Spleen (tissue), 11 donors: Measurements from ENCODE around the gene CFAP70. TPM values are rescaled to one million over a fixed set of nuclear protein-coding genes. Genes with fewer than 3 reads are reported as not detected.

Source experiments
- DNase-seq: peaks from one replicate; pipeline ENCODE4 v3.0.0-alpha.2; 2020
- H3K27ac ChIP-seq, 8 donors: fragments of 200-600 bp; sonication (generic) in 7 of 8; 1 replicate in 4 of 8; 2 replicates in 4 of 8; pipeline versions ENCODE4 v1.5.0 to v1.8.0; 2016 to 2021; ENCODE audit warnings: inconsistent platforms in 4 of 8, mild to moderate bottlenecking in 4 of 8, moderate library complexity in 1 of 8
- H3K27me3 ChIP-seq, 7 donors: fragments of 200-600 bp; sonication (generic) in 6 of 7; replicated peaks in 1 of 7; 1 replicate in 4 of 7; 2 replicates in 3 of 7; pipeline versions ENCODE4 v1.5.0 to v1.8.0; 2016 to 2021; ENCODE audit warnings: inconsistent platforms in 3 of 7, mild to moderate bottlenecking in 1 of 7
- H3K36me3 ChIP-seq, 6 donors: fragments of 200-600 bp; sonication (generic) in 5 of 6; 1 replicate in 4 of 6; 2 replicates in 2 of 6; pipeline versions ENCODE4 v1.5.0 to v1.8.0; 2016 to 2021; ENCODE audit warnings: inconsistent platforms in 2 of 6
- H3K4me1 ChIP-seq, 6 donors: fragments of 200-600 bp; sonication (generic) in 5 of 6; 1 replicate in 3 of 6; 2 replicates in 3 of 6; pipeline versions ENCODE4 v1.5.0 to v1.8.0; 2016 to 2021; ENCODE audit warnings: inconsistent platforms in 3 of 6
- H3K4me3 ChIP-seq, 8 donors: fragments of 200-600 bp; sonication (generic) in 7 of 8; 1 replicate in 4 of 8; 2 replicates in 4 of 8; pipeline versions ENCODE4 v1.5.0 to v1.8.0; 2016 to 2021; ENCODE audit warnings: inconsistent platforms in 4 of 8, mild to moderate bottlenecking in 4 of 8, moderate library complexity in 2 of 8
- H3K9me3 ChIP-seq, 8 donors: fragments of 200-600 bp; sonication (generic) in 7 of 8; 1 replicate in 4 of 8; 2 replicates in 4 of 8; pipeline versions ENCODE4 v1.5.0 to v1.8.0; 2016 to 2021; ENCODE audit warnings: inconsistent platforms in 4 of 8
- POLR2A ChIP-seq, 3 donors: fragments of 450-650 bp; IDR thresholded peaks; one replicate each; pipeline ENCODE4 v1.5.1; 2017; ENCODE audit warnings: antibody characterized with exemption in 3 of 3, mild to moderate bottlenecking in 1 of 3
- POLR2AphosphoS5 ChIP-seq, 3 donors: sonication (generic); formaldehyde crosslinking; IDR thresholded peaks; one replicate each; pipeline ENCODE4 v1.5.1; 2017; ENCODE audit warnings: antibody characterized with exemption in 3 of 3
- WGBS, 5 donors: extraction: QIAGEN DNeasy Blood & Tissue Kit in 3 of 5; methylation state at CpG; one replicate each; pipeline versions ENCODE4 v1.1.5 to v1.1.7; 2013 to 2018; 5-methylcytosine and 5-hydroxymethylcytosine counted together
- intact Hi-C: fragments of 100-400 bp; cut with DNase I; formaldehyde crosslinking; loops from one replicate; pipeline ENCODE4 v1.15.0; 2023; ENCODE audit warnings: low total_unique reads
- polyA plus RNA-seq, 3 donors: library from polyadenylated mRNA; stranded (reverse); fragments of 200-250 nt; gene quantifications; one replicate each; pipeline ENCODE4 v1.2.1, GENCODE V29; 2013
- total RNA-seq, 7 donors: library from RNA; depleted of rRNA in 3 of 7; stranded (reverse); fragments of >200 nt in 3 of 7; fragmentation: NEBNext Ultra II Directional in 4 of 7; extraction: Animal tissue kit (Norgen Biotek cat#: 25700) in 4 of 7; gene quantifications; one replicate each; pipeline versions ENCODE4 v1.1.0 to v1.2.1, GENCODE V29; 2016 to 2021
- TF ChIP-seq, protein P1 (sequence below), 11 experiments: fragments of 200-600 bp in 7 of 11; fragments of 450-650 bp in 4 of 11; sonication (generic) in 4 of 11; IDR thresholded peaks in 8 of 11; conservative IDR thresholded peaks in 3 of 11; 1 replicate in 7 of 11; 2 replicates in 4 of 11; pipeline versions ENCODE4 v1.4.0 to v1.8.0; 2016 to 2021; ENCODE audit warnings: antibody characterized with exemption in 11 of 11, inconsistent platforms in 4 of 11, mild to moderate bottlenecking in 1 of 11
- donor health status: healthy with polysubstance abuse.
- donor health status: DM: no; HTN: no; CAD: no; lungs with moderate emphysema.
- donor health status: DM: no; HTN: no; CAD: no.
- donor health status: Bipolar disorder and iron deficiency.
- donor health status: healthy.
- donor health status: DM: no; HTN: no; CAD: no.
- donor health status: DM: yes; HTN: yes; CAD: no.

CFAP70 gene
- total and polyA plus RNA-seq, 10 donors, result 1.3 to 5.7 (median 3.0) TPM

DNA sequence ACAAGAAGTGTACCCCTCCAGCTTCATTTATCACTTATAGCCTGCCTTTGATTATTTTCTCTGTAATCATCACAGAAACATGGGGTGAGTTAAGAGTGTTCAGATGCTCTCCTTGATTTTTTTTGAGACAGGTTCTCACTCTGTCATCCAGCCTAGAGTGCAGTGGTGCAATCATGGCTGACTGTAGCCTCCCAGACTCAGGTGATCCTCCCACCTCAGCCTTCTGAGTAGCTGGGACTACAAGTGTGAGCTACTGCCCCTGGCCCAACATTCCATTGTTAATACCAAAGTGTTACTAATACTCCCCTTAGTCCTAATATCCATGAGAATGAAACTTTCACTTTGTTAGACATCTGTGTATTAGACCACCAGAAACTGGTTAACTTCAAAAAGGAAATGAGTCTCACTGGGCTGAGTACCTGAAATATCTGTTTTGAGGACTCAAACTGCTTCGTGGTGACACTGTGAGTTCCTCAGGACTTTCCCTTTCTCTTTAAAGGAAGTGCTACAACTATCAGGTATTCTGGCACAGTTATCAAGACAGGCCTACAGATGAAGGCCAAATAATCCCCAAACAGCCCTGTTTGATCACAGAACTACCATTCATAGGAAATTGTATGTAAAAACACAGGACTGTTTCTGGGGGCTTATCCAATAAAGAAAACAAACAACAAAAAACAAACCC is 20.5 kb upstream of the CFAP70 start:
- intact Hi-C loops, result no loop called here
- Histone ChIP-seq H3K4me3 (no peak overlapping the region), H3K4me1 (no peaks in the 10 kb centered on the region), H3K36me3 (peaks cover 3 to 100% (median 85%) of the 10 kb centered on the region in 6 donors), H3K9me3 (no peaks in the 10 kb centered on the region), H3K27ac (peak overlapping the region in 1 of 8 donors; percentile 34), H3K27me3 (no peaks in the 10 kb centered on the region)
- no peak for DNase-seq
- WGBS, 5 donors, result 34 to 43% (median 39%) methylated on average over 1 of the region's 1 CpG
- TF ChIP-seq POLR2A (IDR thresholded peaks at IDR 0.05) (no peak), POLR2AphosphoS5 (IDR thresholded peaks at IDR 0.05) (no peak)
- TF ChIP-seq, protein P1, sequence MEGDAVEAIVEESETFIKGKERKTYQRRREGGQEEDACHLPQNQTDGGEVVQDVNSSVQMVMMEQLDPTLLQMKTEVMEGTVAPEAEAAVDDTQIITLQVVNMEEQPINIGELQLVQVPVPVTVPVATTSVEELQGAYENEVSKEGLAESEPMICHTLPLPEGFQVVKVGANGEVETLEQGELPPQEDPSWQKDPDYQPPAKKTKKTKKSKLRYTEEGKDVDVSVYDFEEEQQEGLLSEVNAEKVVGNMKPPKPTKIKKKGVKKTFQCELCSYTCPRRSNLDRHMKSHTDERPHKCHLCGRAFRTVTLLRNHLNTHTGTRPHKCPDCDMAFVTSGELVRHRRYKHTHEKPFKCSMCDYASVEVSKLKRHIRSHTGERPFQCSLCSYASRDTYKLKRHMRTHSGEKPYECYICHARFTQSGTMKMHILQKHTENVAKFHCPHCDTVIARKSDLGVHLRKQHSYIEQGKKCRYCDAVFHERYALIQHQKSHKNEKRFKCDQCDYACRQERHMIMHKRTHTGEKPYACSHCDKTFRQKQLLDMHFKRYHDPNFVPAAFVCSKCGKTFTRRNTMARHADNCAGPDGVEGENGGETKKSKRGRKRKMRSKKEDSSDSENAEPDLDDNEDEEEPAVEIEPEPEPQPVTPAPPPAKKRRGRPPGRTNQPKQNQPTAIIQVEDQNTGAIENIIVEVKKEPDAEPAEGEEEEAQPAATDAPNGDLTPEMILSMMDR (IDR thresholded peaks at IDR 0.05 in 8 of 11, conservative IDR thresholded peaks at IDR 0.05 in 3 of 11), result no peak

DNA sequence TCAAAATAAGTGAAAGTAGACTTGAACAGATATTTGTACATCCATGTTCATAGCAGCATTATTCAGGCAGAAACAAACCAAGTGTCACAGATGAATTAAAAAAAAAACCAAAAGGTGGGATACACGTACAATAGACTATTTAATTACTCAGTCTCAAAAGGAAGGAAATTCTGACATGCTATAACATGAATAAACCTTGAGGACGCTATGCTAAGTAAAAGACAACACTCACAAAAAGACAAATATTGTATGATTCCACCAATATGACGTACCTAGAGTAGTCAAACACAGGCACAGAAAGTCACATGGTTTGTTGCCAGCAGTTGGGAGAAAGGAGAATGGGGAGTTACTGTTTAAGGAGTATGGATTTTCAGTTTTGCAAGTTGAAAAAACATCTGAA is 18.0 kb upstream of the CFAP70 start:
- Histone ChIP-seq H3K4me3 (no peak overlapping the region), H3K9me3 (no peaks in the 10 kb centered on the region), H3K27ac (no peak overlapping the region), H3K27me3 (no peaks in the 10 kb centered on the region), H3K36me3 (peaks cover 3 to 99% (median 75%) of the 10 kb centered on the region in 6 donors), H3K4me1 (no peaks in the 10 kb centered on the region)
- WGBS, 5 donors, result 75 to 88% (median 81%) methylated on average over 3 of the region's 3 CpGs
- no peak for DNase-seq
- intact Hi-C loops, result no loop called here
- no peak for TF ChIP-seq POLR2A (IDR thresholded peaks at IDR 0.05)
- TF ChIP-seq, protein P1 (IDR thresholded peaks at IDR 0.05 in 8 of 11, conservative IDR thresholded peaks at IDR 0.05 in 3 of 11), result no peak
- TF ChIP-seq POLR2AphosphoS5 (IDR thresholded peaks at IDR 0.05), result no peak

DNA sequence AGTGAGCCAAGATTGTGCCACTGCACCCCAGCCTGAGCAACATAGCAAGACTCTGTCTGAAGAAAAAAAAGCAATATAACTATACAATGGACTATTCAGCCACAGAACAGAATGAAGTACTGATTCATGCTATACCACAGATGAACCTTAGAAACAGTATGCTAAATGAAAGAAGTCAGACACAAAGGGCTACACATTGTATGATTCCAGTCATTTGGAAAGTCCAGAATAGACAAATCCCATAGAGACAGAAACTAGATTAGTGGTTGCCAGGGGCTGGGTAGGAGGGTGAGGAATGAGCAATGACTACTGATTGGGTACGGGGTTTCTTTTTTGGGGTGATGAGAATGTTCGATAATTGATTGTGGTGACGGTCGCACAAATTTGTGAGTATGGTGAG is 9.6 kb upstream of the CFAP70 start:
- Histone ChIP-seq H3K4me1 (no peaks in the 10 kb centered on the region), H3K4me3 (no peak overlapping the region), H3K27ac (no peak overlapping the region), H3K9me3 (no peaks in the 10 kb centered on the region), H3K27me3 (no peaks in the 10 kb centered on the region), H3K36me3 (peaks cover 0 to 95% (median 31%) of the 10 kb centered on the region in 6 donors)
- no peak for TF ChIP-seq POLR2AphosphoS5 (IDR thresholded peaks at IDR 0.05)
- TF ChIP-seq POLR2A (IDR thresholded peaks at IDR 0.05), result no peak
- TF ChIP-seq, protein P1 (IDR thresholded peaks at IDR 0.05 in 8 of 11, conservative IDR thresholded peaks at IDR 0.05 in 3 of 11), result no peak
- no peak for DNase-seq
- intact Hi-C loops, result no loop called here
- WGBS, 5 donors, result 90 to 94% (median 92%) methylated on average over 4 of the region's 4 CpGs

DNA sequence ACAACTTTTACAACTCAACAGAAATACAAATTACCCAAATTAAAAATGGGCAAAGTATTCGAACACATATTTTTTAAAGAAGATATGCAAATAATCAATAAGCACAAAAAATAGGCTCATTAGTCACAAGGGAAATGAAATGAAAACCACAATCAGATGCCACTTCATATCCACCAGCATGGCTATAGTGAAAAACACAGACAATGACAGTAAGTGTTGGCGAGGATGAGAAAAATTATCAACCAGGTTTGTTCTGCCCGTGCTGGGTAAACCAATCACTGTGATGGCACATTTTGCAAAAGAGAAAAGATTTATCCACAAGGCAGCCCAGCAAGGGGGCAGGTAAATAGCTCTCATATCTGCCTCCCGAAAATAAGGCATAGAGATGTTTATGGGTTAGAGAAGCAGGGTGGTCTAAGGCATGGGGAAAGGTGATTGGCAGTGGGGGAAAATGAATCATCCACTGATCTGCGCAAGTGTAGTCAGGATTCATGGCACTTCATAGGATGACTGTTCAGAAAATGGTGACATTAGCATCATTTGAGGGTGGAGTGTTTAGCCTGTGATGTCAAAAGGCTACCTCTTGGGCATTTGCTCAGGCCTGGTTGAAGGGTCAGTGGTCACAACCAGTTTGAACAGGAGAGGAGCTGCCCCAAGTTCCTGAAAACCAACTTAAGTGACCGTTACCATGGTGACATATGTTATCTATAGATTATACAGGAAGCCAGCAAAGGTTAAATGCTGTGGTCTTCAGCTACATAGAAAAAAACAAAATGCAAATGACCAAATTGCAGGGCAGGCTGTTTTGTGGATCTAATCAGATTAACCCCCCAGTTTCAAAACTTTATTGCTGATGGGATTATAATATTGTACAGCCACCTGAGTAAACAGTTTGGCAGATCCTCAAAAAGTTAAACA is 8.0 kb upstream of the CFAP70 start:
- H3K4me1 ChIP-seq, result no peaks in the 10 kb centered on the region
- no peak overlapping the region for H3K27ac ChIP-seq
- TF ChIP-seq POLR2A (IDR thresholded peaks at IDR 0.05) (no peak), POLR2AphosphoS5 (IDR thresholded peaks at IDR 0.05) (no peak)
- TF ChIP-seq, protein P1 (IDR thresholded peaks at IDR 0.05 in 8 of 11, conservative IDR thresholded peaks at IDR 0.05 in 3 of 11), result no peak
- WGBS, 5 donors, result 78 to 92% (median 87%) methylated on average over 6 of the region's 6 CpGs
- intact Hi-C loops, result no loop called here
- H3K27me3 ChIP-seq, result no peaks in the 10 kb centered on the region
- DNase-seq, result no peak
- H3K4me3 ChIP-seq, result no peak overlapping the region
- H3K9me3 ChIP-seq, result peaks cover 0 to 4% (median 0%) of the 10 kb centered on the region in 8 donors
- peaks cover 0 to 79% (median 28%) of the 10 kb centered on the region in 6 donors for H3K36me3 ChIP-seq
